ENCODE data around the gene ADAMTS4.

ADAMTS4 gene

GRCh38 chr1:161171191-161171590, 27.7 kb downstream of the ADAMTS4 start:
- no peak for DNase-seq

DNA sequence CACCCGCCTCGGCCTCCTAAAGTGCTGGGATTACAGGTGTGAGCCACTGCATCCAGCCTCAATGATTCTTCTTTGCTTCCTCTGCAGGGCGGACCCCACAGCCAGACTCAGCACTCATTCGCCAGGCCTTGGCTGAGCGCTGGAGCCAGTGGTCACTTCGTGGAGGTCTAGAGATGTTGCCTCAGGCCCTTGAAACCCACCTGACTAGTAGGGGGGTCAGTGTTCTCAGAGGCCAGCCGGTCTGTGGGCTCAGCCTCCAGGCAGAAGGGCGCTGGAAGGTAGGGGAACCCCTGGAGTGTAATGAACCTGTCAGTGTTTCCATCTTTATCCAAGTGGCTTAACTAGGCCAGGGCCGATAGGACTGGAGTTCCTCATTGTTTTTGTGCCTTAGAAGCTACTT, 29.9 kb downstream of the ADAMTS4 start:
- no peak for DNase-seq

GRCh38 chr1:161166669-161167548, 31.9 kb downstream of the ADAMTS4 start:
- DNase-seq, result no peak

DNA sequence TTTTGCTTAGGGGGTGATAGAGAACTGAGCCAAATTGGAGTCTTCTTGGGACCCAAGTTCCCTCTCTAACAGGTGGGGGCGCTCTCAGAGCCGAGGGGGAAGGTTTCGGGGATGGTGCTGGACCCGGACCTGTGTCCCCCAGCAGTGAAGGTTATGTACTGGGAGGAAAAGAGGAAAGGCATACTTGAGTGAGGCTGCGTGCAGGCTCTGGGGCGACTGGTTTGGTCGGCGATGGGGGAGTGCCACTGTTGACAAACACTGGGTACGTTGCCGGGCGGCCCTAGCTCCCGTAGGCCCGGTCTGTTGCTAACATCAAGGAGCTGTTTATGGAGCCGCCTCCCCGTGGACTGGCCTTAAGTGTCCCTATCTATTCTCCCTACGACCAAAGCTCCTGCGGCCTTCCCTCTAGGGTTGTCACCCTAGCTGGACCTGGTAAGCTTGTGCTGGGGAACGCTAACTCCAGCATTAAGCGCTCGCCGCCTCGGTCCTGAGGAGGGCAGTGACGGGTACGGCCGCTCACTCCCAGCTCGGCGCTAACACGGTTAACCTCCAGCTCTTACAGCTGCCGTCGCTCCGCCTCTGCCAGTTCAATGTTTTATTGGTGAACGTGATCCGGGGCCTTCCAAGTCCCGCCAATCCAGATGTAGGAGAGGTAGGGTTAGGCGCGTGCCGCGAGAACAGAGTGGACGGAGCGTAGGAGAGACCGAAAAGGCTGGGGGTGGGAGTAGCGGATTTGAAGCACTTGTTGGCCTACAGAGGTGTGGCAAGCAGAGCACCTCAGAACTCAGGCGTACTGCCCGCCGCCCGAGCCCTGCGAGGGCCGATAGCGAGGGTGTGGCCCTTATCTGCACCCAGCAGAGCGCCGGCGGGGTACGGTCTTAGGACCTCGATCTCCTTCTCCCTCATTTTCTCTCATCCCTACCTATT, 32.8 kb downstream of the ADAMTS4 start, which contains the start of gene PPOX:
Gene PPOX, plus strand, starts transcription at position 685 of the 927 bp plus-strand sequence. CDS start 422 bp downstream, outside the sequence.
- DNase-seq, result peak; percentile 92

- no peak for DNase-seq
These were observed 33.8 kb downstream of the ADAMTS4 start for GRCh38 chr1:161164901-161165610.

DNA sequence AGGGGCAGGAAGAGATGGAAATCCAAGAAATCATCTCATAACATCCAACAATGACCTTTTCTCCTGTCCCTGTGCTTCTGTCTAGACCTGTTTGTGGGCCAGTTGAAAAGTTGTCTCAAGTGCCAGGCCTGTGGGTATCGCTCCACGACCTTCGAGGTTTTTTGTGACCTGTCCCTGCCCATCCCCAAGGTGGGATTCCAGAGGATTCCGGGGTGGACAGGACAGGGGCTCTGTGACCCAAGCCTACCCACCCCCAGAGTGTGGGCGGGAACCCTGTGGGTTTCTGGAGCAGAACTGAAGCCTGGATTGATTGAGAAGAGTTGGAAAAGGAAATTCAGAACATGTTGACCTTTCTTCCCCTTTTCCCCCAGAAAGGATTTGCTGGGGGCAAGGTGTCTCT, 35.1 kb downstream of the ADAMTS4 start:
- no peak for DNase-seq

DNA sequence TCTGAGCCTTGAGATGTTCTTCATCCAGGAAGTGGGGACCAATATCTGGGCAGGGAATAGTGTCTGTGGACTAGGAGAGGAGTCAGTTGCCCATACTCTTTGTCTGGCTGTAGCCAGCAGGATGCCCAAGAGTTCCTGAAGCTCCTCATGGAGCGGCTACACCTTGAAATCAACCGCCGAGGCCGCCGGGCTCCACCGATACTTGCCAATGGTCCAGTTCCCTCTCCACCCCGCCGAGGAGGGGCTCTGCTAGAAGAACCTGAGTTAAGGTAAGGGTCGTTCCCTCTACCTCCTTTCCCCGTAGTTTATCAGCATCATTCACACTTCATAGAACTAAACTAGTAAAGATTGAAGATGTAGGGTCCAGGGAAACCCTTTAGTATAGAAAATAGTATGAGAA, 36.0 kb downstream of the ADAMTS4 start:
- no peak for DNase-seq

DNA sequence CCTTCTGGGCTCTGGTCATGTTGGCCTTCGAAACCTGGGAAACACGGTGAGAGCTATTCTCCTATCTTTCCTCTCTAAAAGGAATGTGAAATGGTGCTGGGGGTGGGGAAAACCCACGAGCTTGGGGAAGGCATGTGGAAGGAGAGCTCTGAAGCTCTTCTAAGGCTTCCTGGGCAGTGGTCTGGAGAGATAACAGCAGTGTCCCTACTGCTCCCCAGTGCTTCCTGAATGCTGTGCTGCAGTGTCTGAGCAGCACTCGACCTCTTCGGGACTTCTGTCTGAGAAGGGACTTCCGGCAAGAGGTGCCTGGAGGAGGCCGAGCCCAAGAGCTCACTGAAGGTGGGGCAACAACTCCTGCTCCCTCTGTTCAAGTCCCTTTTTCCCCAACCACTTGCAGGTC, 36.8 kb downstream of the ADAMTS4 start:
- DNase-seq, result no peak

DNA sequence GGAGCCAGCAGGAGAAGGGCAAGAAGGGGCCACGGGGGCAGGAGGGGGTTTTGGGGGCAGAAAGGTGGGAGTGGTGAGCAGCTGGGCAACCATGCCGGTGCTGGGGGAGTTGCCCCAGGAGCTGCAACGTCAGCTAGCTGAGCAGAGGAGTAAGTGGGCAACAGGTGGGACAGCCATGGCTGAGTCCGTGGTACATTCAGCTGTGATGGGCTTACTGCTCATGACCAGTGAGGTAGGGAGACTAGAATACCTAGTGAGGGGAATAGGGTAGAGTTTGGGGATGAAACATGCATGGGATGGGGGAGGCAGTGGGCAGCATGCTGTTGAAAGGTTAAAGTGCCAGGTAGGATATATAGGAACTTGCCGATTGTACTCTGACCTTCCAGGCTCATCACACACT, 37.2 kb downstream of the ADAMTS4 start:
- DNase-seq, result no peak

- no peak for DNase-seq
These were observed 38.1 kb downstream of the ADAMTS4 start for GRCh38 chr1:161160671-161161145.

DNA sequence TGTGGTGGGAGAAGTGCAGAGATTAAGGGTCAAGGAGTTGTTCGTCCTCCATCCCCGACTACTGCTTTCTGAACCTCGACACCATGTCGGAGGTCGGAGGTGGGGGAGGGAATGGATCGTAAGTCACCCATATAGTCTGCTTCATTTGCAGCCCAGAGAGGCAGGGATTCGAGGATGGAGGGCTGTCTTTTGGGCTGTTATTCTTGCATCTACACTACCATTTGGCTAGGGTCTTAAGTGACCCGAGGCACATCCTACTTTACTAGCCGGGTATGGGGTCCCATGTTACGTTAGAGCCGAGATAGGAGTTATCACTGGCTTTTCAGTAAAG, 39.0 kb downstream of the ADAMTS4 start:
- DNase-seq, result no peak

DNA sequence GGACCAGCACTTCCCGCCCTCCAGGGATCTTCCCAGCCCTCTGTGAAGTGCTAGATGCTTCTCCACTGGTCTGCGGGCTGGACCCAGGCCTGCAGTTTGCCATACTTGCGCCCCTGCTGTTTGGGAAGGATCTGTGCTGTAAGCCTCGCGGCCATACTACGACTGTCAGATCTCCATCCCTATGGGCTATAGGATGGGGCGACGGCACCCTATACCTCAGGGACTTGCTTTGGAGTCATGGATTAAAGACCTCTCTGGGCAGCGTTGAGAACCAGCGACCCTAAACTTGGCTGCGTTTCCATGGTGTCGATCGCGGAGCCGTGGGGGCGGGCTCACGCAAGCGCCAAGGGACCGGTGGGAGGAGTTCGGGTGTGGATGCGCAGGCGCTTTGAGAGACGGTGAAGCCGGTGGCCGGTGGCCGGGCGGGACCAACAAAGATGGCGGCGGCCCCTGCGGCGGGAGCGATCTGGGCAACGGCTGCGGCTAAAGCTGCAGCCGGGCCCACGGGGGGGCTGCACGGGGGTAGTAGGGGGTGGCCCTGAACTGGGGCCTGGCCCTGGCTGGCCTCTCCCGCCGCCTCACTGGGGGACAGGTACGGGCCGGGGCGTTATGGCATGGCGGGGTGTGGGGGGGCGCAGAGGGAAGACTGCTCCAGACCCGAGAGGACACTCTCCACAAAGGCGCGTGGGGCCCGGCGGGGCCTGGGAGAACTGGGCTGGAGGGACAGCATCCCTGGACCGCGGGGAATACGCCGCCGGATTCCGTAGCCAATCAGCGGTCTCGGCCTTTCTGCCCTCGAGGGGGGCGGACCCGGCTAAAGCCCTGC, 39.6 kb downstream of the ADAMTS4 start, which contains the start of gene USP21:
Gene USP21, plus strand, starts transcription at position 414 of the 826 bp plus-strand sequence. CDS start 1,141 bp downstream, outside the sequence.
- DNase-seq, result peak; percentile 89

GRCh38 chr1:161158316-161159010, 40.4 kb downstream of the ADAMTS4 start:
- DNase-seq, result no peak

DNA sequence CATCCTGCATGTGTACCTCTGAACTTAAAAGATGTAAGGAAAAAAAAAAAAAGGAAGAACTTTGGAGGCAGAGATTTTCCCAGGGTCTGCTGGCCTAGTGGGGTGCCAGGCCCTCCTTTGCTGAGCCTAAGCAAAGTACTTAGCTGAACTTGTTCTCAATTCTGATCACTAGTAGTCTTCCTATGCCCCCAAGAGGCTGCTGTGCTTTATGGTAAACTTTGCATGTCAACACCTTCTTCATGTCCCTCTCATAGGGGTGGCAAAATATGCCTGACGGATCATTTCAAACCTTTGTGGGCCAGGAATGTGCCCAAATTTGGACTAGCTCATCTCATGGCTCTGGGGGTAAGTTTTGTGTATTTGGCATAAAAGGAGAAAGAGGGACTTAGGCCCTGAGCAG, 41.0 kb downstream of the ADAMTS4 start:
- DNase-seq, result no peak

- peak; percentile 77 for DNase-seq
These were observed 45.0 kb downstream of the ADAMTS4 start, which contains the start of gene UFC1 for GRCh38 chr1:161153682-161154337. UFC1 (plus strand) TSS chr1:161153978; CDS start chr1:161153998, 20 bp downstream.

- DNase-seq, result no peak
These were observed 45.7 kb downstream of the ADAMTS4 start for GRCh38 chr1:161153176-161153575.

DNA sequence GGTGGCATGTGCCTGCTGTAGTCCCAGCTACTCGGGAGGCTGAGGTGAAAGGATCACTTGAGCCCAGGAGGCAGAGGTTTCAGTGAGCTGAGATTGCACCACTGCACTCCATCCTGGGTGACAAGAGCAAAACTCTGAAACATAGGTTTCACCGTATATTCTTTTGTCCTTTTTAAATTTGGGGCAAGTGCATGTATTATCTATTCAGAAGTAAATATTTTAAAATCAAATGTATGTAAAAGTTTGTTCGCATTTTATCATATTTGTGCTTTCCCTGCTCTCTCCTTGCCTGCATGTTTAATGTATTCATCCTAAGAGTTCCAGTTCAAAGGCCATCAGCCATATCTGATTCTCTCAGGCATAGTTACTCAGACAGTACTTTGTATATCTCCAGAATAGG, 53.0 kb downstream of the ADAMTS4 start:
- DNase-seq, result no peak

DNA sequence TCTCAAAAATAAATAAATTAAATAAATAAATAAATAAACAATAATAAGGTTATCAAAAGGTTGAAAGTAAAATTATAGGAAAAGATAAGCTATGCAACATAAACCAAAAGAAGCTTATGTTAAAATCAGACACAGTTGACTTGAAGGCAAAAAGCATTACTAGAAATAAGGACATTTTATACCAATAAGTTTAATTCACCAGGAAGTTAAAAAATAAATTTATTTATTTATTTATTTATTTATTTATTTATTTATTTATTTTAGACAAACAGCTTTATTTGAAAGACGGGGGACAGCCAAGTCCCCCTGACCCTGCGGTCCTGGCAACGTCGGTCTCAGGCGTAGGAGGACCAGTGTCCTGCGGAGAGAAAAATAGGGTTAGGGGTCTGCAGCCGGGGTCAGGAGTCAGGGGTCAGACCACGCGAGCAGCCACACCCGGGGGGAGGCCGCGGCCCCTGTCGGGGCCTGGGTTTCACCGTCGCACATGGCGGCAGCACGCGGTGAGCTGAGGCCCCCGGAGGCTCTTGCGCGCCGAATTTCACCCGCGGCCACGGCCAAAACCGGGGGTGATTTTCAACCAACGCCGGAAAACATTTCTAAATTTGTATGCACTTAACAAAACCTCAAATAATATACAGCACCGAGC, 58.0 kb downstream of the ADAMTS4 start:
- no peak for DNase-seq

- DNase-seq, result peak; percentile 35
These were observed 59.1 kb downstream of the ADAMTS4 start for GRCh38 chr1:161139766-161140165.

- no peak for DNase-seq
These were observed 60.4 kb downstream of the ADAMTS4 start for GRCh38 chr1:161138431-161138830.

Data from effector CD4-positive, alpha-beta T cell (primary cell).